Measurements from ENCODE around the gene ZNF398.
"Not testable (repeated sequence)": the region's sequence is repeated elsewhere in the genome, so short reads cannot be mapped to it uniquely, and the experiment has no call there.

The ZNF398 gene

GRCh38 chr7:149197675-149198074, 50.4 kb downstream of the ZNF398 start:
- DNase-seq (ENCODE audit: low spot score), result no peak

GRCh38 chr7:149198161-149198816, 51.0 kb downstream of the ZNF398 start:
- no peak for DNase-seq (ENCODE audit: low spot score)

GRCh38 chr7:149199234-149199995, 52.2 kb downstream of the ZNF398 start:
- no peak for DNase-seq (ENCODE audit: low spot score)

- no peak for DNase-seq (ENCODE audit: low spot score)
Measured at GRCh38 chr7:149202831-149203231, 55.6 kb downstream of the ZNF398 start.

- DNase-seq (ENCODE audit: low spot score), result no peak
Measured at GRCh38 chr7:149205690-149206381, 58.6 kb downstream of the ZNF398 start.

- DNase-seq (ENCODE audit: low spot score), result no peak
Measured at GRCh38 chr7:149207324-149208035, 60.2 kb downstream of the ZNF398 start.

GRCh38 chr7:149209518-149210269, 62.4 kb downstream of the ZNF398 start:
- peak; percentile 66 for DNase-seq (ENCODE audit: low spot score)

- DNase-seq (ENCODE audit: low spot score), result no peak
Measured at GRCh38 chr7:149210551-149210950, 63.3 kb downstream of the ZNF398 start.

- no peak for DNase-seq (ENCODE audit: low spot score)
Measured at GRCh38 chr7:149214020-149214720, 66.9 kb downstream of the ZNF398 start.

- no peak for DNase-seq (ENCODE audit: low spot score)
Measured at GRCh38 chr7:149216402-149216801, 69.1 kb downstream of the ZNF398 start.

GRCh38 chr7:149217570-149217969, 70.3 kb downstream of the ZNF398 start:
- no peak for DNase-seq (ENCODE audit: low spot score)

- no peak for DNase-seq (ENCODE audit: low spot score)
Measured at GRCh38 chr7:149218469-149219420, 71.5 kb downstream of the ZNF398 start.

- DNase-seq (ENCODE audit: low spot score), result no peak
Measured at GRCh38 chr7:149220534-149220933, 73.3 kb downstream of the ZNF398 start.

- DNase-seq (ENCODE audit: low spot score), result no peak
Measured at GRCh38 chr7:149223176-149223575, 75.9 kb downstream of the ZNF398 start.

- no peak for DNase-seq (ENCODE audit: low spot score)
Measured at GRCh38 chr7:149223761-149224160, 76.5 kb downstream of the ZNF398 start.

- no peak for DNase-seq (ENCODE audit: low spot score)
Measured at GRCh38 chr7:149224352-149224751, 77.1 kb downstream of the ZNF398 start.

GRCh38 chr7:149225106-149225505, 77.9 kb downstream of the ZNF398 start:
- DNase-seq (ENCODE audit: low spot score), result no peak

GRCh38 chr7:149225656-149226055, 78.4 kb downstream of the ZNF398 start:
- no peak for DNase-seq (ENCODE audit: low spot score)

GRCh38 chr7:149226366-149226765, 79.1 kb downstream of the ZNF398 start:
- not testable (repeated sequence) for DNase-seq (ENCODE audit: low spot score)

Data from ecto neural progenitor cell (in vitro differentiated cells).